Measurements from ENCODE around the gene SLC24A3. TPM values are rescaled to one million over a fixed set of nuclear protein-coding genes. Genes with fewer than 3 reads are reported as not detected.

SLC24A3 gene
- total and polyA plus RNA-seq, 11 donors: 0.26 to 3.9 (median 0.77) TPM

DNA sequence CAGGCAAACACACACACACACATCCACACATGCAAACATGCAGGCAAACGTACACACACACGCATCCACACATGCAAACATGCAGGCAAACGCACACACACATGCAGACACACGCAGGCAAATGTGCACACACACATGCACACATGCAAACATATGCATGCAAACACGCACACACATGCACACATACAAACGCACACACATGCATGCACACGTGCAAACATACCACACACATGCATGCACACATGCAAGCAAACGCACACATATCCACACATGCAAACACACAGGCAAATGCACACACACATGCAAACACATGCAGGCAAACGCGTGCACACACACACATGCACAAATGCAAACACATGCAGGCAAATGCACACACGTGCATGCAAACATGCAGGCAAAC, 498.7 kb downstream of the SLC24A3 start:
- TF ChIP-seq, protein P1, sequence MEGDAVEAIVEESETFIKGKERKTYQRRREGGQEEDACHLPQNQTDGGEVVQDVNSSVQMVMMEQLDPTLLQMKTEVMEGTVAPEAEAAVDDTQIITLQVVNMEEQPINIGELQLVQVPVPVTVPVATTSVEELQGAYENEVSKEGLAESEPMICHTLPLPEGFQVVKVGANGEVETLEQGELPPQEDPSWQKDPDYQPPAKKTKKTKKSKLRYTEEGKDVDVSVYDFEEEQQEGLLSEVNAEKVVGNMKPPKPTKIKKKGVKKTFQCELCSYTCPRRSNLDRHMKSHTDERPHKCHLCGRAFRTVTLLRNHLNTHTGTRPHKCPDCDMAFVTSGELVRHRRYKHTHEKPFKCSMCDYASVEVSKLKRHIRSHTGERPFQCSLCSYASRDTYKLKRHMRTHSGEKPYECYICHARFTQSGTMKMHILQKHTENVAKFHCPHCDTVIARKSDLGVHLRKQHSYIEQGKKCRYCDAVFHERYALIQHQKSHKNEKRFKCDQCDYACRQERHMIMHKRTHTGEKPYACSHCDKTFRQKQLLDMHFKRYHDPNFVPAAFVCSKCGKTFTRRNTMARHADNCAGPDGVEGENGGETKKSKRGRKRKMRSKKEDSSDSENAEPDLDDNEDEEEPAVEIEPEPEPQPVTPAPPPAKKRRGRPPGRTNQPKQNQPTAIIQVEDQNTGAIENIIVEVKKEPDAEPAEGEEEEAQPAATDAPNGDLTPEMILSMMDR (IDR thresholded peaks at IDR 0.05): no peak
- TF ChIP-seq POLR2A (IDR thresholded peaks at IDR 0.05): no peak
- intact Hi-C loops (cut with DNase I): no loop called here
- Histone ChIP-seq H3K9me3 (no peaks in the 10 kb centered on the region), H3K4me1 (peaks cover 0 to 8% (median 0%) of the 10 kb centered on the region in 12 donors), H3K4me3 (no peak overlapping the region), H3K36me3 (no peaks in the 10 kb centered on the region), H3K27ac (no peak overlapping the region), H3K27me3 (no peaks in the 10 kb centered on the region)
- no peak for DNase-seq
- 84 to 92% (median 88%) methylated on average over 11 of the region's 11 CpGs for WGBS, 4 donors
- ATAC-seq: no peak

DNA sequence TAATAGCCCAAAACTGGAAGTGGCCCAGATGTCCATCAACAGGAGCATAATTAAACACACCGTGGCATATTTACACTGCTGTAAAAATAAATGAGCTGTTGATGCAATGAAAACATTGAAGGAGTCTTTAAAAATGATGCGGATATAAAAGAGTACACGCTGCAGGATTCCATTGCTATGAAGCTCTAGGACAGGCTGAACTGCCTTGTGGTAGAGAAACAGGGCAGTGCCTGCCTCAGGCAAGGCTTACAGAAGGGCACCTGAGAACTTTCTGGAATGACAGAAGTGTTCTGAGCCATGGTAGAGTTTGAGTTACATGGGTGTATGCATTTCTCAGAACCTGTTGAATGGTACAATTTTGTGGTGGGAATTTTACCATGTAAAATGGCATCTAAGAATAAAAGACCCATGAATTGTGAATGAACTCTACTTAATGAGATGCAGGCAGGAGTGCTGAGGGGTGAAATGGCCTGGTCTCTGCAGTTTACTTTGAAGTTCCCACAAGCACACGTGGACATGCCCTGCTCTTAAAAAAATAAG, 500.3 kb downstream of the SLC24A3 start:
- ATAC-seq (no peak), DNase-seq (no peak)
- H3K4me3 ChIP-seq: no peak overlapping the region
- no peaks in the 10 kb centered on the region for H3K36me3 ChIP-seq
- no peaks in the 10 kb centered on the region for H3K27me3 ChIP-seq
- WGBS, 4 donors: 70 to 79% (median 76%) methylated on average over 4 of the region's 4 CpGs
- TF ChIP-seq, protein P1 (IDR thresholded peaks at IDR 0.05): no peak
- no peak for TF ChIP-seq POLR2A (IDR thresholded peaks at IDR 0.05)
- intact Hi-C loops (cut with DNase I): no loop called here
- H3K9me3 ChIP-seq: peaks cover 0 to 5% (median 0%) of the 10 kb centered on the region in 12 donors
- no peak overlapping the region for H3K27ac ChIP-seq
- H3K4me1 ChIP-seq: peaks cover 0 to 8% (median 0%) of the 10 kb centered on the region in 12 donors

DNA sequence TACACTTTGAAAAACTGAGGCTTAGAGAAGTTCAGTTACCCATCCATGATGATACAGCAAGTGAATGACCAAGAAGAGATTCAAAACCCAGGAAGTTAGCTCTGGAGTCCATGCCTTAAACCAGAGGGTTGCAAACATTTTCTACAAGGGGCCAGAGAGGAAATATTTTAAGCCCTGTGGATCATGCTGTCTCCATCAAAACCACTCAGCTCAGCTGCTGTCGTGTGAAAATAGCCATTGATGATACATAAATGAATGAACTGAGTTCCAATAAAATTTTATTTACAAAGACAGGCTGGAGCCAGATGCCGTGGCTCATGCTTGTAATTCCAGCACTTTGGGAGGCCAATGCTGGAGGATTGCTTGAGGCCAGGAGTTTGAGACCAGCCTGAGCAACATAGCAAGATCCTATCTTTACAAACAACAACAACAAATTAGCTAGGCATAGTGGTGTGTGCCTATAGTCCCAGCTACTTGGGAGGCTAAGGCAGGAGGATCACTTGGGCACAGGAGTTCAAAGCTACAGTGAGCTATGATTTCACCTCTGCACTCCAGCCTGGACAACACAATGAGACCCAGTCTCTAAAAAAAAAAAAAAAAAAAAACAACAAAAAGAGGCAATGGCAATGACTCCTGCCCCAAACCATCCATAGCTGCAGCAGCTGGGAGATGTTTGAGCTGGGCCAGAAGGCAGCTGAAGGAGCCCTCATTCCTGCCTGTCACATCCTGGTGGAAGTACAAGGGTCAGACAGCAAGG, 501.6 kb downstream of the SLC24A3 start:
- Histone ChIP-seq H3K27me3 (no peaks in the 10 kb centered on the region), H3K27ac (no peak overlapping the region), H3K9me3 (peaks cover 0 to 5% (median 0%) of the 10 kb centered on the region in 12 donors), H3K4me1 (peaks cover 0 to 8% (median 0%) of the 10 kb centered on the region in 12 donors), H3K36me3 (no peaks in the 10 kb centered on the region), H3K4me3 (no peak overlapping the region)
- intact Hi-C loops (cut with DNase I): loop anchor here in 1 of 10 donors (1.0 kb wide), 1 partner anchor 11 kb away; no protein-coding TSS in a partner anchor
- TF ChIP-seq POLR2A (IDR thresholded peaks at IDR 0.05): no peak
- TF ChIP-seq, protein P1 (IDR thresholded peaks at IDR 0.05): no peak
- 87 to 95% (median 93%) methylated on average over 2 of the region's 2 CpGs for WGBS, 4 donors
- DNase-seq: no peak
- no peak for ATAC-seq

DNA sequence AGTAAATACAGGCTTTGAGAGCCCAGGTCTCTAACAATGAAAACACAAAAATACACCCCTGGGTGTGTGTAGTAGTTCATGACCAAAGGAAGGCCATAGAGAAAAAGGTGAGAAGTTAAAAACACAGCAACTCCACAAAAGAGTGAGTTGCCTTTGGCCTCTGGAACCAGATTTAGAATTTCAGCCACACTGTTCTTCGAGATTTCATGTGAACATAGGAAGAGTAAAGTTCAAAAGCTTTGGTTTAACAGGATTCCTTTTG, 502.1 kb downstream of the SLC24A3 start:
- peaks cover 0 to 8% (median 0%) of the 10 kb centered on the region in 12 donors for H3K4me1 ChIP-seq
- intact Hi-C loops (cut with DNase I): loop anchor here in 1 of 10 donors (1.0 kb wide), 1 partner anchor 11 kb away; no protein-coding TSS in a partner anchor

More for the DNA sequence above, 502.1 kb downstream of the SLC24A3 start:
- no peaks in the 10 kb centered on the region for H3K36me3 ChIP-seq
- 81 to 89% (median 87%) methylated on average over 1 of the region's 1 CpG for WGBS, 4 donors
- peaks cover 0 to 5% (median 0%) of the 10 kb centered on the region in 12 donors for H3K9me3 ChIP-seq
- H3K27ac ChIP-seq: no peak overlapping the region
- TF ChIP-seq, protein P1 (IDR thresholded peaks at IDR 0.05): no peak
- no peak for TF ChIP-seq POLR2A (IDR thresholded peaks at IDR 0.05)
- DNase-seq (no peak), ATAC-seq (no peak)
- H3K27me3 ChIP-seq: no peaks in the 10 kb centered on the region
- no peak overlapping the region for H3K4me3 ChIP-seq

All from heart left ventricle (tissue), 16 donors.